GM10266 (cell line): ENCODE data around the gene PEPD.

Experiments used
- DNase-seq: peaks from one replicate; pipeline ENCODE4 v3.0.0; 2012; ENCODE audit errors: extremely low spot score
- TF ChIP-seq, protein P1 (sequence below): IDR thresholded peaks from 2 replicates; pipeline ENCODE4 v1.5.1; 2012; ENCODE audit warnings: mild to moderate bottlenecking, low read depth; ENCODE audit not compliant: control insufficient read depth, insufficient read depth; ENCODE audit errors: missing control alignments

PEPD gene

DNA sequence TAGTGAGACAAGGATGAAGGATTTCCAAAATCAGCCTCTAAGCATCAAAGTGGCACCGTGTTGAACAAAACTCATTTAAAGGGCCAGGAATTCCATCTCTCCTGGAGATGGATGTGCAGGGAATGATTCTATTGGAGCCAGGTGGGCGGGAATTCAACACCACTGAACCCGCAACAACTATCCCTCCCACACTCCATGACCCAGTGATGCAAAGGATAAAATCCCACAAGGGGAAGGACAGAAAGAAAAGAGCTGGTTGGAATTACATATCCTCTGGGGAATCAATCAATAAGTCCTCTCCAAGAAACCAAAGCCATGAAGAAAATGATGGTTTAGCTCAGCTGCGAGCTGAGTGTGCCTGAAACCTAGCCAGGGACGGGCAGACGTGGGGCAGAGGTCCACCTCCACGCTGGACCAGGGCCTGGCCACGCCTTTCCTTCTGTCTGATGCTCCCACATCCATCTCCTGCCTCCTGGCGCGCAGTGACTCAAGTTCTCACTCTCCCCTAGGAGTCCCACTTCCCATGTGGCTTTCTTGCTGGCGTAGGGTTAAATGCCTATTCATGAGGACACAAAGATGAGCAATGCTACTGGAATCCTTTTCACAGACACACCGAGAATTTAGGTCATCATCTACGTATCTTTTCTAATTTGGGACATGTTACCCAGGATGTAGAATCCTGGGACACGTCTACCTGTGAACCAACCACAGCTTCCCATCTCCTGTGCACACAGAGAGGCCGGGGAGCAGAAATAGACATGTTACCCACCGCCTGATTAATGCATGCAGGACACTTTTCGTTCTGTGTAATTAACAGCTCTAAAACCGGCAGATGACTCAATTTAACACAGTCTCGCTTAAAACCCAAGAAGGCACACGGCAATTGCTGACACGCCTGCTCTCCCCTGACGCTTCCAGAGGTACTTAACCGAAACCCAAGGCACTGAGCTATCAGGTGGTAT is 48.6 kb downstream of the PEPD start:
- TF ChIP-seq, protein P1, sequence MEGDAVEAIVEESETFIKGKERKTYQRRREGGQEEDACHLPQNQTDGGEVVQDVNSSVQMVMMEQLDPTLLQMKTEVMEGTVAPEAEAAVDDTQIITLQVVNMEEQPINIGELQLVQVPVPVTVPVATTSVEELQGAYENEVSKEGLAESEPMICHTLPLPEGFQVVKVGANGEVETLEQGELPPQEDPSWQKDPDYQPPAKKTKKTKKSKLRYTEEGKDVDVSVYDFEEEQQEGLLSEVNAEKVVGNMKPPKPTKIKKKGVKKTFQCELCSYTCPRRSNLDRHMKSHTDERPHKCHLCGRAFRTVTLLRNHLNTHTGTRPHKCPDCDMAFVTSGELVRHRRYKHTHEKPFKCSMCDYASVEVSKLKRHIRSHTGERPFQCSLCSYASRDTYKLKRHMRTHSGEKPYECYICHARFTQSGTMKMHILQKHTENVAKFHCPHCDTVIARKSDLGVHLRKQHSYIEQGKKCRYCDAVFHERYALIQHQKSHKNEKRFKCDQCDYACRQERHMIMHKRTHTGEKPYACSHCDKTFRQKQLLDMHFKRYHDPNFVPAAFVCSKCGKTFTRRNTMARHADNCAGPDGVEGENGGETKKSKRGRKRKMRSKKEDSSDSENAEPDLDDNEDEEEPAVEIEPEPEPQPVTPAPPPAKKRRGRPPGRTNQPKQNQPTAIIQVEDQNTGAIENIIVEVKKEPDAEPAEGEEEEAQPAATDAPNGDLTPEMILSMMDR: no peak
- no peak for DNase-seq

DNA sequence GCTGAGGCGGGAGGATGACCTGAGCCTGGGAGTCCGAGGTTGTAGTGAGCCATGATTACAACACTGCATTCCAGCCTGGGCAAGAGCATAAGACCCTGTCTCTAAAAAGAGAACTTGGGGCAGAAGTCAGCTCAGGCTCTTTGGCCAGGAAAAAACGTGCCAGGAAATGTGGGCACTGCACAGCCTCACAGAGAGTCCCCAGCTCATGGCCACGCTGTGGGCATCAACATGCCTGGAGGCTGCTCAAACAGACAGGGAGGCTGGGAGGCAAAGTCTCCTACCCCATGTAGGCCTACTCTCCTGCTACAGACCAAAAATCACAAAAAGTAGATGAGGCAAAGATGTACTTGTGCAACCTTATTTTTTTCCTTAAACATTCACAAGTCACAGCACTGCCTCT is 49.4 kb downstream of the PEPD start:
- no peak for DNase-seq
- TF ChIP-seq, protein P1: no peak

GRCh38 chr19:33471111-33471996 is 50.2 kb downstream of the PEPD start:
- TF ChIP-seq, protein P1: no peak

GRCh38 chr19:33470686-33471085 is 50.9 kb downstream of the PEPD start:
- DNase-seq: no peak

More at GRCh38 chr19:33471111-33471996, 50.2 kb downstream of the PEPD start:
- DNase-seq: no peak

DNA sequence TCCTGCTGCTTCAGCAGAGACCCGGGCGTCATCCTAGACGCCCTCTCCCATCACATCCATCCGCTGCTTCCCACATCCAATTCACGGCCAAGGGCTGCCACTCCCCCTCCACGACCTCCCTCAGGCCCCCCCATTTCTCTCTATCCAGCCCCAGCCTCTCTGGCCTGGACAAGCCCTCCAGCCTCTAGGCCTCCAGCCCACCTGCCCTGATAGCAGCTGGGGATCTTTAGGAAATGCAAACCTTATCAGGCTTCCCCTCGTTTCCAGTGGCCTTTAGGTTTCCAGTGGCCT is 51.6 kb downstream of the PEPD start:
- DNase-seq: no peak
- TF ChIP-seq, protein P1: no peak

More at GRCh38 chr19:33470686-33471085, 50.9 kb downstream of the PEPD start:
- TF ChIP-seq, protein P1: no peak

- TF ChIP-seq, protein P1: no peak
- no peak for DNase-seq
Observed at GRCh38 chr19:33469171-33470039, 52.2 kb downstream of the PEPD start.
